ENCODE measurements around the gene P2RX5.

GRCh38 chr17:3689262-3690093 is 6.5 kb downstream of the P2RX5 start:
- no peak for TF ChIP-seq CTCF (IDR thresholded peaks at IDR 0.05; ENCODE audit: poor library complexity)
- TF ChIP-seq EZH2phosphoT487 (IDR thresholded peaks at IDR 0.05; ENCODE audit: low read depth, severe bottlenecking, unreplicated experiment), result no peak
